Hepatocyte (in vitro differentiated cells): ENCODE results near the gene BPIFA1. TPM values are rescaled to one million over a fixed set of nuclear protein-coding genes. Genes with fewer than 3 reads are reported as not detected.

Experiments used
- DNase-seq: peaks from one replicate; pipeline ENCODE4 v3.0.0-alpha.2; 2016; ENCODE audit warnings: low spot score
- H2AFZ ChIP-seq: fragments of 200-600 bp; sonication (generic); 2 replicates; pipeline ENCODE4 v1.6.0; 2016; ENCODE audit warnings: antibody characterized with exemption, mild to moderate bottlenecking
- H3K27ac ChIP-seq: fragments of 200-600 bp; sonication (generic); 2 replicates; pipeline ENCODE4 v1.5.1; 2016; ENCODE audit warnings: mild to moderate bottlenecking
- H3K27me3 ChIP-seq: fragments of 200-600 bp; sonication (generic); 2 replicates; pipeline ENCODE4 v1.6.1; 2016
- H3K36me3 ChIP-seq: fragments of 200-600 bp; sonication (generic); replicated peaks from 2 replicates; pipeline ENCODE4 v1.5.1; 2016; ENCODE audit warnings: low read depth; ENCODE audit not compliant: insufficient read depth
- H3K4me1 ChIP-seq: fragments of 200-600 bp; sonication (generic); 2 replicates; pipeline ENCODE4 v1.5.1; 2016; ENCODE audit warnings: mild to moderate bottlenecking, moderate library complexity; ENCODE audit not compliant: insufficient read depth
- H3K4me2 ChIP-seq: fragments of 200-600 bp; sonication (generic); 2 replicates; pipeline ENCODE4 v1.6.0; 2016
- H3K4me3 ChIP-seq: fragments of 200-600 bp; sonication (generic); 2 replicates; pipeline ENCODE4 v1.5.1; 2016; ENCODE audit warnings: mild to moderate bottlenecking
- H3K79me2 ChIP-seq: fragments of 200-600 bp; sonication (generic); 2 replicates; pipeline ENCODE4 v1.6.0; 2017; ENCODE audit warnings: mild to moderate bottlenecking
- H3K9me2 ChIP-seq: fragments of 200-600 bp; sonication (generic); replicated peaks from 2 replicates; pipeline ENCODE4 v1.6.0; 2017; ENCODE audit warnings: mild to moderate bottlenecking; ENCODE audit not compliant: insufficient read depth
- H3K9me3 ChIP-seq: fragments of 200-600 bp; sonication (generic); 2 replicates; pipeline ENCODE4 v1.5.1; 2016; ENCODE audit warnings: low read depth, mild to moderate bottlenecking
- H4K20me1 ChIP-seq: fragments of 200-600 bp; sonication (generic); 2 replicates; pipeline ENCODE4 v1.6.0; 2016; ENCODE audit warnings: mild to moderate bottlenecking; ENCODE audit not compliant: insufficient read depth, poor library complexity, severe bottlenecking
- CTCF ChIP-seq: fragments of 200-600 bp; sonication (generic); IDR thresholded peaks from 2 replicates; pipeline ENCODE4 v1.5.1; 2016; ENCODE audit warnings: antibody characterized with exemption, mild to moderate bottlenecking; ENCODE audit not compliant: poor library complexity
- EZH2 ChIP-seq: fragments of 200-600 bp; sonication (generic); IDR thresholded peaks from 2 replicates; pipeline ENCODE4 v1.6.1; 2016; ENCODE audit warnings: antibody characterized with exemption, mild to moderate bottlenecking, borderline replicate concordance
- EZH2phosphoT487 ChIP-seq: fragments of 200-600 bp; sonication (generic); IDR thresholded peaks from one replicate; pipeline ENCODE4 v1.6.1; 2018; ENCODE audit warnings: antibody characterized with exemption, mild to moderate bottlenecking, low read depth, moderate library complexity; ENCODE audit not compliant: unreplicated experiment, severe bottlenecking
- WGBS: methylation state at CpG from one replicate; pipeline ENCODE4 v1.1.6; 2016; ENCODE audit warnings: low lambda C conversion rate; ENCODE audit errors: missing lambda C conversion rate; 5-methylcytosine and 5-hydroxymethylcytosine counted together
- polyA plus RNA-seq: library from polyadenylated mRNA; unstranded; fragments of >200 nt; fragmentation: Nextera tagmentation; extraction: Ambion mirVana; gene quantifications from 2 replicates; pipeline ENCODE4 v1.2.1, GENCODE V29; 2016
- total RNA-seq: library from RNA; depleted of rRNA; stranded (reverse); fragments of >200 nt; gene quantifications from 2 replicates; pipeline ENCODE4 v1.2.3, GENCODE V29; 2014

Gene BPIFA1
- total and polyA plus RNA-seq, 2 experiments from 2014 or later: not detected

- no peak overlapping the region for H3K27ac ChIP-seq
These were observed 36.5 kb downstream of the BPIFA1 start for GRCh38 chr20:33272155-33272873.

GRCh38 chr20:33273117-33273851, 37.5 kb downstream of the BPIFA1 start:
- WGBS: 70% methylated on average over 13 of the region's 13 CpGs
- Histone ChIP-seq H3K4me2 (no peak overlapping the region), H3K9me2 (no peaks in the 10 kb centered on the region), H3K79me2 (no peaks in the 10 kb centered on the region), H3K4me1 (no peaks in the 10 kb centered on the region), H3K27ac (no peak overlapping the region), H3K9me3 (no peaks in the 10 kb centered on the region), H3K4me3 (no peak overlapping the region), H2AFZ (no peak overlapping the region), H3K36me3 (no peaks in the 10 kb centered on the region), H3K27me3 (peaks cover 21% of the 10 kb centered on the region), H4K20me1 (no peaks in the 10 kb centered on the region)
- TF ChIP-seq CTCF (no peak), EZH2 (no peak), EZH2phosphoT487 (no peak)
- no peak for DNase-seq

More at GRCh38 chr20:33272155-33272873, 36.5 kb downstream of the BPIFA1 start:
- Histone ChIP-seq H3K4me2 (no peak overlapping the region), H3K4me3 (no peak overlapping the region), H3K79me2 (no peaks in the 10 kb centered on the region), H3K9me2 (no peaks in the 10 kb centered on the region), H2AFZ (no peak overlapping the region), H3K9me3 (no peaks in the 10 kb centered on the region), H3K4me1 (no peaks in the 10 kb centered on the region), H3K36me3 (no peaks in the 10 kb centered on the region), H4K20me1 (no peaks in the 10 kb centered on the region), H3K27me3 (peaks cover 16% of the 10 kb centered on the region)
- 88% methylated on average over 10 of the region's 10 CpGs for WGBS
- no peak for DNase-seq
- TF ChIP-seq EZH2 (no peak), EZH2phosphoT487 (no peak), CTCF (no peak)

- Histone ChIP-seq H3K27me3 (peaks cover 21% of the 10 kb centered on the region), H3K4me2 (no peak overlapping the region), H2AFZ (no peak overlapping the region), H3K4me3 (no peak overlapping the region), H3K4me1 (no peaks in the 10 kb centered on the region), H3K9me2 (no peaks in the 10 kb centered on the region), H3K9me3 (no peaks in the 10 kb centered on the region), H3K27ac (no peak overlapping the region), H3K36me3 (no peaks in the 10 kb centered on the region), H4K20me1 (no peaks in the 10 kb centered on the region), H3K79me2 (no peaks in the 10 kb centered on the region)
- no peak for TF ChIP-seq CTCF
- no peak for TF ChIP-seq EZH2
- no peak for TF ChIP-seq EZH2phosphoT487
- 83% methylated on average over 8 of the region's 8 CpGs for WGBS
- no peak for DNase-seq
These were observed 39.4 kb downstream of the BPIFA1 start for GRCh38 chr20:33275215-33275614.
